ENCODE results near the gene SRL. TPM values are rescaled to one million over a fixed set of nuclear protein-coding genes. Genes with fewer than 3 reads are reported as not detected.
"Not testable (repeated sequence)": the region's sequence is repeated elsewhere in the genome, so short reads cannot be mapped to it uniquely, and the experiment has no call there.

Gene SRL
- total RNA-seq, 4 donors from 2014 or later = 0.16 to 1.4 (median 0.52) TPM

GRCh38 chr16:4166821-4167220, 75.1 kb downstream of the SRL start:
- TF ChIP-seq EP300 (IDR thresholded peaks at IDR 0.05) (no peak), POLR2AphosphoS5 (IDR thresholded peaks at IDR 0.05) (no peak), POLR2A (IDR thresholded peaks at IDR 0.05) (no peak), CTCF (IDR thresholded peaks at IDR 0.05) (no peak)
- 87% methylated on average over 4 of the region's 4 CpGs for WGBS
- Histone ChIP-seq H3K4me1 (peaks cover 7% of the 10 kb centered on the region), H3K27ac (no peak overlapping the region), H3K36me3 (no peaks in the 10 kb centered on the region), H3K9me3 (no peaks in the 10 kb centered on the region), H3K27me3 (no peaks in the 10 kb centered on the region), H3K4me3 (no peak overlapping the region)
- no peak for DNase-seq (ENCODE audit: low spot score in 2 of 2)

- H3K36me3 ChIP-seq = no peaks in the 10 kb centered on the region
- H3K9me3 ChIP-seq = no peaks in the 10 kb centered on the region
- H3K4me1 ChIP-seq = no peaks in the 10 kb centered on the region
- DNase-seq (ENCODE audit: low spot score in 2 of 2) = no peak
- no peak overlapping the region for H3K27ac ChIP-seq
- TF ChIP-seq EP300 (IDR thresholded peaks at IDR 0.05) (no peak), POLR2A (IDR thresholded peaks at IDR 0.05) (no peak), CTCF (IDR thresholded peaks at IDR 0.05) (no peak), POLR2AphosphoS5 (IDR thresholded peaks at IDR 0.05) (no peak)
- H3K27me3 ChIP-seq = no peaks in the 10 kb centered on the region
- H3K4me3 ChIP-seq = no peak overlapping the region
- WGBS = 80% methylated on average over 7 of the region's 7 CpGs
Observed at GRCh38 chr16:4160658-4161430, 81.0 kb downstream of the SRL start.

- DNase-seq (ENCODE audit: low spot score in 2 of 2) = no peak
- Histone ChIP-seq H3K4me1 (no peaks in the 10 kb centered on the region), H3K4me3 (no peak overlapping the region), H3K27me3 (no peaks in the 10 kb centered on the region), H3K36me3 (no peaks in the 10 kb centered on the region), H3K27ac (no peak overlapping the region), H3K9me3 (no peaks in the 10 kb centered on the region)
- WGBS = 77% methylated on average over 17 of the region's 17 CpGs
- TF ChIP-seq POLR2AphosphoS5 (IDR thresholded peaks at IDR 0.05) (no peak), POLR2A (IDR thresholded peaks at IDR 0.05) (no peak), EP300 (IDR thresholded peaks at IDR 0.05) (no peak), CTCF (IDR thresholded peaks at IDR 0.05) (no peak)
Observed at GRCh38 chr16:4159726-4160125, 82.2 kb downstream of the SRL start.

GRCh38 chr16:4158143-4159093, 83.5 kb downstream of the SRL start:
- no peak overlapping the region for H3K27ac ChIP-seq
- no peaks in the 10 kb centered on the region for H3K36me3 ChIP-seq
- H3K4me1 ChIP-seq = no peaks in the 10 kb centered on the region
- TF ChIP-seq POLR2AphosphoS5 (IDR thresholded peaks at IDR 0.05) (no peak), CTCF (IDR thresholded peaks at IDR 0.05) (no peak), POLR2A (IDR thresholded peaks at IDR 0.05) (no peak), EP300 (IDR thresholded peaks at IDR 0.05) (no peak)
- DNase-seq (ENCODE audit: low spot score in 2 of 2) = no peak
- 80% methylated on average over 13 of the region's 13 CpGs for WGBS
- H3K27me3 ChIP-seq = no peaks in the 10 kb centered on the region
- no peaks in the 10 kb centered on the region for H3K9me3 ChIP-seq
- H3K4me3 ChIP-seq = no peak overlapping the region

- Histone ChIP-seq H3K27ac (no peak overlapping the region), H3K9me3 (no peaks in the 10 kb centered on the region), H3K4me1 (no peaks in the 10 kb centered on the region), H3K27me3 (no peaks in the 10 kb centered on the region), H3K4me3 (no peak overlapping the region), H3K36me3 (no peaks in the 10 kb centered on the region)
- WGBS = 92% methylated on average over 4 of the region's 4 CpGs
- no peak for DNase-seq (ENCODE audit: low spot score in 2 of 2)
- TF ChIP-seq CTCF (IDR thresholded peaks at IDR 0.05) (no peak), POLR2A (IDR thresholded peaks at IDR 0.05) (no peak), POLR2AphosphoS5 (IDR thresholded peaks at IDR 0.05) (no peak), EP300 (IDR thresholded peaks at IDR 0.05) (no peak)
Observed at GRCh38 chr16:4157376-4157825, 84.5 kb downstream of the SRL start.

GRCh38 chr16:4156503-4156902, 85.4 kb downstream of the SRL start:
- H3K27ac ChIP-seq; DNase-seq (ENCODE audit: low spot score in 2 of 2); H3K36me3 ChIP-seq; H3K4me3 ChIP-seq; H3K27me3 ChIP-seq; H3K9me3 ChIP-seq; H3K4me1 ChIP-seq: not testable (repeated sequence)
- 91% methylated on average over 3 of the region's 3 CpGs for WGBS

- not testable (repeated sequence) for H3K27ac ChIP-seq; H3K4me1 ChIP-seq; H3K4me3 ChIP-seq; DNase-seq (ENCODE audit: low spot score in 2 of 2); H3K36me3 ChIP-seq; H3K27me3 ChIP-seq; H3K9me3 ChIP-seq
- 94% methylated on average over 13 of the region's 13 CpGs for WGBS
Observed at GRCh38 chr16:4153364-4153763, 88.5 kb downstream of the SRL start.

Measured in suprapubic skin (tissue), 4 donors.